Dendritic cell treated with granulocyte-macrophage colony-stimulating factor and Interleukin-4, amounts not matched to agents 40 ng/mL and 50 ng/mL, for 4 days (primary cell): ENCODE results near the gene VEGFA.

Source experiments
- H3K27ac Mint-ChIP-seq: one replicate; pipeline ENCODE4 v1.8.0; 2022; ENCODE audit warnings: mild to moderate bottlenecking, mixed read lengths
- H3K27me3 Mint-ChIP-seq: one replicate; pipeline ENCODE4 v1.8.0; 2022; ENCODE audit warnings: mild to moderate bottlenecking, mixed read lengths
- H3K36me3 Mint-ChIP-seq: one replicate; pipeline ENCODE4 v1.8.0; 2022; ENCODE audit warnings: low read depth, mixed read lengths
- H3K4me1 Mint-ChIP-seq: one replicate; pipeline ENCODE4 v1.8.0; 2022; ENCODE audit warnings: low read depth, mixed read lengths
- H3K4me3 Mint-ChIP-seq: one replicate; pipeline ENCODE4 v1.8.0; 2022; ENCODE audit warnings: mild to moderate bottlenecking, moderate library complexity, mixed read lengths
- H3K9me3 Mint-ChIP-seq: one replicate; pipeline ENCODE4 v1.8.0; 2022; ENCODE audit warnings: mixed read lengths
- intact Hi-C: fragments of 100-400 bp; cut with micrococcal nuclease; formaldehyde crosslinking; loops from one replicate; pipeline ENCODE4 v1.15.0; 2022

Gene VEGFA

DNA sequence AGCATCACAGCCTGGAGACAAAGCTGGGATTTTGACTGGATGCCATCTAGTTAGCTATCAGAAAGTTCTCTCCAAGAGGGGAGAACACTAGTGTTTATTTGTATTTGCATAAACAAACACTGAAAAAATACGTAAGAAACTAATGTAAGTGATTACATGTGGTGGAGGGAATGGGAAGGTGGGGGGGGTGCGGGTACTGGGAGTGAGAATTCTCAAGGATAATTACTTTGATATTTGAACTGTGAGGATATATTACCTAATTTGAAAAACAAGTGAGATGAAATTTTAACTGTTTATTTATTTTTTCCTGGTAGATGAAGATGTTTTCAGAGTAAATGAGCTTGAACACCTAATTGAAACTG is 54.7 kb downstream of the VEGFA start:
- intact Hi-C loops = no loop called here
- Mint-ChIP-seq H3K9me3 (no peaks in the 10 kb centered on the region), H3K27me3 (peaks cover 18% of the 10 kb centered on the region), H3K27ac (peak overlapping the region; percentile 20), H3K4me1 (peaks cover 10% of the 10 kb centered on the region), H3K4me3 (no peak overlapping the region), H3K36me3 (no peaks in the 10 kb centered on the region)

DNA sequence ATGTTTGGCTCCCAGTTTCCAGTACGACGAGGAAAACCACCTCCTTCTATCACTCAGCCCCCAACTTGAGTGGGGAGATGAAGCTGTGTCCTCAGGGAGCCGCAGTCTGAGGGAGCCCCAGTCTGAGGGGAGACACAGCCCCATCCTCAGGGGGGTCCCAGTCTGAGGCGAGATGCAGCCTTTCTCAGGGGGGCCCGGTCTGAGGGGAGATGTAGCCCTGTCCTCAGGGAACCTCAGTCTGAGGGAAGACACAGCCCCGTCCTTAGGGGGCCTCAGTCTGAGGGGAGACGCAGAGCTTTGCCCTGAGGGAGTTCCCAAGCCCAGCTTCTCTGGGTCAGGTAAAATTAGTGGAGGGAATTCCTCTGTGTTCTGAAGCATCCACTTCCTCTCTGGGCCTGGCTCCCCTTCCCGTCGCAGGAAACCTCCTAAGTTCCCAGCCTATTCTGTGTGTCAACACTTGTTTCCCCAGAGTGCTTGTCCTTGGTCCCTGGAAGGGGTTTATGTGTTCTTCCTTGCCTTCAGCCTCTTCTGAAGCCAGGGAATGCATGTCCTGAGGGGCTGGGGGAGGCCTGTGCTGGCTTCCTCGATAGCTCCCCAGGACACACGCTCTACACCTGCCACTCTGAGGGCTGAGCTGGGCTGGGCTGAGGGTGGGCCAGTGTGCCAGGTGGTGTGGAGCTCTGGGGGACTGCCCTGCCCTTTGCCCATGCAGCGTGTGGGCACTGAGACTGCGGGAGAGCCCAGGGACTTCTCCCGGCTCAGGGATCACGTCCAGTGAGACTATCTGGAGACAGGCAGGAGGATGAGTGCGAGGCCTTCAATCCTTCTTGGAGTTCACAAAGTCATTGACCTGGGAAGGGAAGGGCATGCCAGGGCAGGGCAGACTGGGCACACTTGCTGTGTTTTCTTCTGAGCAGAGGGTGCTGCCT is 55.4 kb downstream of the VEGFA start:
- peaks cover 20% of the 10 kb centered on the region for H3K27me3 Mint-ChIP-seq
- no peak overlapping the region for H3K27ac Mint-ChIP-seq
- no peak overlapping the region for H3K4me3 Mint-ChIP-seq
- intact Hi-C loops = no loop called here
- H3K36me3 Mint-ChIP-seq = no peaks in the 10 kb centered on the region
- peaks cover 10% of the 10 kb centered on the region for H3K4me1 Mint-ChIP-seq
- H3K9me3 Mint-ChIP-seq = no peaks in the 10 kb centered on the region

DNA sequence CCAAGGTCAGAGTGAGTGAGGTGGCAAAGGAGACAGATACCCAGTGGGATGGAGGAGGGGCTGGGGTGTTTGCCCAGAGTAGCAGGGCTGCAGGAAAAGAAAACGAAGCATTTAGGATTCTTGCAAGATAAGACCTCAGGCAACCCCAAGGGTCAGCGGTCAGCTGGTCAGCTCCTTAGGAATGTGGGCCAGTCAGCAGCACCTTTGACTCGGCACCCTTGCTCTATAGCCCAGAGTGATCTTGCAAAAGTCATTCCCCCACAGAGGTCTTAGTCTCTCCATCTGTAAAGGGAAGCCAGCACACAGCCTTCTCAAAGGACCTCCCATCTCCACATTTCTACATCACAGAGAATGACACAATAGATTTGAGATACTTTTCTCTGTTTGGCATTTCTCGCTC is 56.7 kb downstream of the VEGFA start:
- Mint-ChIP-seq H3K4me1 (peaks cover 18% of the 10 kb centered on the region), H3K27me3 (peaks cover 19% of the 10 kb centered on the region), H3K9me3 (no peaks in the 10 kb centered on the region), H3K36me3 (no peaks in the 10 kb centered on the region), H3K27ac (no peak overlapping the region), H3K4me3 (no peak overlapping the region)
- intact Hi-C loops = no loop called here

DNA sequence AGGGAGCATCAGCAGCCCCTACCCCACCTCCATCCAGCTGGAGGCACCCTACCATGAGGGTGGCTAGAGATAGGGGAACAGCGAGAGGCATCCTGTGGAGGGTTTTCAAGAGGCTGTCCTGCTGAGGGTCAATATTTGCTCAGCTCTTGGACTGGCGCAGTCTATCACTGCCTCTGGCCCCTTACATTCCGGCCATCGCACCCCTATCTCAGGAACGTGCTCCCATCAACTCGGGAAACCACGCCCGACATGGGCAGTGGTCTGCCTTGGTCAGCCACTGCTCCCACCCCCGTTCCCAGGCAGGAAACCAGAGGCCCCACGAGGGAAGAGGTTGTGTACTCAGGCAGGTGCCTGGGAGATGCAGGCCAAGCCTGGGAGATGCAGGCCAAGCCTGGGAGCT is 57.9 kb downstream of the VEGFA start:
- no peak overlapping the region for H3K4me3 Mint-ChIP-seq
- no peak overlapping the region for H3K27ac Mint-ChIP-seq
- intact Hi-C loops = no loop called here
- no peaks in the 10 kb centered on the region for H3K9me3 Mint-ChIP-seq
- H3K4me1 Mint-ChIP-seq = peaks cover 18% of the 10 kb centered on the region
- H3K36me3 Mint-ChIP-seq = no peaks in the 10 kb centered on the region
- peaks cover 15% of the 10 kb centered on the region for H3K27me3 Mint-ChIP-seq

DNA sequence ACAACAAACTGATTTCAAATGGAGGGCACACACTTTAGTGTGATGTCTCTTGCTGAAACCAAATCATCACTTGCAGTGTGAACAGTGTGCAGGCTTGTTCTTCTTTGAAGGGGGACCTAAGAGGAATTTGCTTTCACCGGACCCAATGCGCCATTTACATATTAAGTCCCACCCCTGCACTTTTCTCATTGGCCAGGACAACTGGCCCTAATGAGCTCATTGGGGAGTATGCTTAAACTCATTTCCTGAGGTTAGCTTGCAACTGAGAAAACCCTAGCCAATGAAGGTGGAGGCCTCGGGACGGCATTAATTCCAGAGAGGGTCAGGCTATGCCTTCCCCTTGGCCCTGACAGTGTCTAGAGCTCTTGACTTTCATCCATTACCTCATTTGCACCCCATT is 58.7 kb downstream of the VEGFA start:
- H3K4me1 Mint-ChIP-seq = peaks cover 18% of the 10 kb centered on the region
- no peak overlapping the region for H3K27ac Mint-ChIP-seq
- H3K27me3 Mint-ChIP-seq = peaks cover 14% of the 10 kb centered on the region
- H3K4me3 Mint-ChIP-seq = no peak overlapping the region
- H3K9me3 Mint-ChIP-seq = no peaks in the 10 kb centered on the region
- H3K36me3 Mint-ChIP-seq = no peaks in the 10 kb centered on the region
- intact Hi-C loops = no loop called here

DNA sequence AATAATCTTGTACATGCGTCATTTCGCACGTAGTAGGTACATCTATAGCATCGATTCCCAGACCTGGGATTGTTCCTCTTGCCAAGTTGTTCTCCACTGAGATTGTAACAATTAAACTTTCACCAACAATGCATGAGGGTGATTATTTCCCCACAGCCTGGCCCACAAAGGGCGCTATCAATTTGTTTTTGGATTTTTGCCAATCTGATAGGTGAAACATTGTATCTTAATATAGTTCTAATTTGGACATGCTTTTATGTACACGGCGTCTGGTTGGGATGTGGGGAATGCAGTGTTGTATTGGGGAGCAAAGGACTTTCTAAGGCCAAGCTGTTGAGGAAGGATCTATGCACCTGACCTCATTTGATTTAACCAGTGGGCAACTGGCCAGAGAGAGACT is 59.5 kb downstream of the VEGFA start:
- H3K9me3 Mint-ChIP-seq = no peaks in the 10 kb centered on the region
- H3K36me3 Mint-ChIP-seq = no peaks in the 10 kb centered on the region
- peaks cover 12% of the 10 kb centered on the region for H3K4me1 Mint-ChIP-seq
- H3K4me3 Mint-ChIP-seq = no peak overlapping the region
- H3K27ac Mint-ChIP-seq = no peak overlapping the region
- H3K27me3 Mint-ChIP-seq = peaks cover 10% of the 10 kb centered on the region
- intact Hi-C loops = no loop called here

DNA sequence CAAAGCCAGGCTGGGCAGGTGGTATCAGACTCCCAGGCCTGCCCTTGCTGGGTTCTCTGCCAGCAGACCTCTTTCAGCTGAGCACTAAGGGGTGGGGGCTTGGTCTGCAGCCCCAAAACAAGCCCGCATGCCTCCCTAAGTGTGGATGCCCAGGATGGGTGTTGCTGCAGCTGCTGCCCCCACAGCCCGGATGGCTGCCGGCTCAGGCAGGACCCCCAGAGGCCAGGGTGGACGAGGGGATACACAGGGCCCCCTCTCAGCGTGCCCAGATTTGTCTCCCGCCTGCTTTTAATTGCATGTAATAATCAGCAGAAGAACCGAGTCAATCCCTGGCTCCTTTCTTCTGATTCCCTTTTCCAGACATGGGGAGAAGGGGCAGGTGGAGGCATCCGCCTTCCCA is 60.8 kb downstream of the VEGFA start:
- Mint-ChIP-seq H3K27me3 (peaks cover 9% of the 10 kb centered on the region), H3K27ac (no peak overlapping the region), H3K9me3 (no peaks in the 10 kb centered on the region), H3K36me3 (no peaks in the 10 kb centered on the region), H3K4me1 (peaks cover 9% of the 10 kb centered on the region), H3K4me3 (no peak overlapping the region)
- intact Hi-C loops = no loop called here

DNA sequence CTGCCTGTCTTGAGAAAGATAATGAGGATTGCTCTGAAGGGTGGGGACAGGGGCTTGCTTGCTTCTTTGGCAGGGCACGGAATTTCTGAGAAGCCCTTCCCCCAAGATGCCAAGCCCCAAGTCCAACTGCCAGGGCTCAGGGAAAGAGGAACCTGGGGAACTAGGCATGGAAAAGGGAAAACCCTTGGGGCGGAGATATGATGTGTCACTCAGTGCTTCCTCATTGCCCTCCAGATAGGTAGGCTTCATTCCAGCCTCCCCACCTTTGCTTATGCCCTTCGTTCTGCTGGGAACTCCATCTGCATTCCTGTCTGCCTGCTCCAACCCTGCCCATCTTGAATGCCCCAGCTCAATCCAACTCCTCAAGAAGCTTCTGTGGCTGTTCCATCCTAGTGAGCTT is 61.2 kb downstream of the VEGFA start:
- H3K27ac Mint-ChIP-seq = no peak overlapping the region
- no peak overlapping the region for H3K4me3 Mint-ChIP-seq
- intact Hi-C loops = no loop called here
- H3K4me1 Mint-ChIP-seq = peaks cover 9% of the 10 kb centered on the region
- peaks cover 9% of the 10 kb centered on the region for H3K27me3 Mint-ChIP-seq
- H3K36me3 Mint-ChIP-seq = no peaks in the 10 kb centered on the region
- no peaks in the 10 kb centered on the region for H3K9me3 Mint-ChIP-seq

DNA sequence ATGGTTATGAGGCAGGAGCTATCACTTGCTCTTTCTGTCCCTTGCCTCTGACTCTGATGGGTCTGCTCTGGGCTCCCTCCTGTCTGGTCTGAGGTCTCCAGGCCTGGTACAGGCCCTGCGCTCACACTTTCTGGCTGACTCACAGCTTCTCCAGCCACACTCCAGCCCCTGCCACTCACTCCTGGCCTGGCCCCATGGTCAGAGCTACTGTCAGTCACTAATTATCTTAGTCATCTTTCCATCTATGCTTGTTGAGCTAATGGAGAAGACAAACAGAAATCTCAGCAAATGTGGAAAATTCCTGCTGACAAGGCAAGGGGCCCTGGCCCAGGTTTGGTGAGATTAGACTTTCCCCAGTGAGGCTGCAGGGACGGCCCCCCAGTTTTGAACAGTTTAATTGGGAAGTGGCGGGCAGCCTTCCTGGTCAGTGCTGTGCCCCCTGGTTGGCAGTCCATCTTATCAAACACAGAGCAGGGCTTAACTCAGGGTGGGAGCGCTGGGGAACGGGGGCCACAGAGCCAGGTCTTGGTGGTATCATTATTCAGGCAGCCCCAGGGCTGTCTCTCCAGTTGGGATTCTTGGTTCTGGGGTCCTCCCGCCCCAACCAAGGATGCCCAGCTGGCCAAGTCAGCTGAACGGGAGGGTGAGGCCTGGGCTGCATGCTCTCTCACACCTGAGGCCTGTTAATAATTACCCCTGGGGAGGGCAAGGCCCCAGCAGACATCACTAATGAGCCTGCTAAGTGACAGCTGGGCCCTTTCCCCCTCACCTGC is 63.4 kb downstream of the VEGFA start:
- no peak overlapping the region for H3K4me3 Mint-ChIP-seq
- intact Hi-C loops = no loop called here
- peaks cover 7% of the 10 kb centered on the region for H3K27me3 Mint-ChIP-seq
- peaks cover 14% of the 10 kb centered on the region for H3K4me1 Mint-ChIP-seq
- H3K9me3 Mint-ChIP-seq = no peaks in the 10 kb centered on the region
- H3K36me3 Mint-ChIP-seq = no peaks in the 10 kb centered on the region
- H3K27ac Mint-ChIP-seq = no peak overlapping the region

DNA sequence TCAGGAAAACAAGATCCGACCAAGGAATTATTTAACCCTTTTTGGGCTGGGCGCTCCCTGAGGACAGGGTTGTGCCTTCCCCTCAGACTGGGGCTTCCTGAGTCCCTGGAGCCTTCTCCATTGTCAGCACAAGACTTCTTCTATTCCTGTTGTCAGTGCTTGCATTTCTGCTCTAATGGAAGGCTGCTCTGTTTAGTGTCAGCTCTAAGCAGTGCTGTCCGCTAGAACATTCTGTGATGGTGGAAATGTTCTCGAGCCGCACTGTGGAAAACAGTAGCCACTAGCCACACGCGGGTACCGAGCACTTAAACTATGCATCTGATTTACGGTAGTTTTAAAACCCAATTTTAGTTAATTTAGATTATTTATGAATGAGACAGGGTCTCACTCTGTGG is 64.0 kb downstream of the VEGFA start:
- intact Hi-C loops = no loop called here
- Mint-ChIP-seq H3K27me3 (peaks cover 9% of the 10 kb centered on the region), H3K9me3 (no peaks in the 10 kb centered on the region), H3K4me1 (peaks cover 20% of the 10 kb centered on the region), H3K4me3 (no peak overlapping the region), H3K27ac (no peak overlapping the region), H3K36me3 (no peaks in the 10 kb centered on the region)

DNA sequence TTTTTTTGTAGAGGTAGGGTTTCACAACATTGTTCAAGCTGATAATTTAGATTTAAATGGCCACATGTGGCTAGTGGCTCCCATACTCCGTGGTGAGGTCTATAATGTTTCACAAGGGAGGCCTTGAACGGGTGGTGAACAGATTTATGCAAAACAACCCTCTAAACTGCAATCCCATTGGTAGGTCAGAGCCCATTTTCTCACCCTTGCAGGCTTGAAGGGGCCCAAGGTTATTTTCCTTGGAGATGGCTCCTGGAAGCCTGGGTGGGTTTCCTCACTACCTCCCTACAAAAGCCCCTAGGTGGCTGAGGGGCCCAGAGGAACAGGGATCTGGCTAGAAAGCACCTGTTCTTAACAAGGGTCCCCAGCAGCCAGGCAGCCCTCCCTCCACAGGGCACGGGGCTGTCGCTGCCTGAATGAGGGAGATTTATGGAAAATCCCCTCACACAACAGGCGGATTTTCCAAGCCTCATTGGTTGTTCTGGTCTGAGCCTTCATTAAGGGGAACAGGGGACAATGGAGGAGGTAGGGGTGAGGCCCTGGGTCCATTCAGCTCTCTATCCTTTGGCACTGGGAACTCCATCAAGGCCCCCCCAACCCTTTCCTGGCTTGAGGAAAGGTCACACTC is 64.6 kb downstream of the VEGFA start:
- Mint-ChIP-seq H3K9me3 (no peaks in the 10 kb centered on the region), H3K36me3 (no peaks in the 10 kb centered on the region), H3K27ac (no peak overlapping the region), H3K4me1 (peaks cover 25% of the 10 kb centered on the region), H3K4me3 (no peak overlapping the region), H3K27me3 (peaks cover 8% of the 10 kb centered on the region)
- intact Hi-C loops = loop anchor here (5.0 kb wide), 1 partner anchor 62 kb away; the partner anchor contains the start of gene VEGFA

DNA sequence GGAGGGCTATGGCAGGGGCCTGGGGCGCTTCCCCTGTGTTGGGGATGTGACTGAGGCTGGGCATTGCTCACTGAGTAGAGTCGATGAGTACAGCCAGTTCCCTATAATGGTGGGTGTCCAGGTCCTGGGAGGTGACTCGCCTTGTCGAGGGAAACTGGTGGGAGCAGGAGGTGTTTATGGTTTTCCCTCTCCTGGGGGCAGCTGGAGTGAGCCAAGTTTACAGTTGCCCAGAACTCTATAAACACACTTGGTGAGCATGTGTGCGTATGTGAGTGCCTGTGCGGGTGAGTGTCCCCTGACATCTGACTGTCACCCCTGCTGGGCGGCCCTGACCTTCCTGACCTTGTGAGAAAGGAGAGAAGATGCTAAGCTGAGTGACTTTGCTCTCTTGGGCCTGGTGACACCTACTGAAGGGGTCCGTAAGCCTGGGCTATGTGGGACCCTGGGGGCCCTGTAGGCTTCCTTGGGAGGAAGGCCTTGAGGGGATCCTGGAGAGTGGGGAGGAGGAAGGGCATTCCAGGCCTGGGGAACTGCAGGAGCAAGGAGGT is 65.9 kb downstream of the VEGFA start:
- intact Hi-C loops = loop anchor here (5.0 kb wide), 1 partner anchor 64 kb away; the partner anchor contains the start of gene VEGFA
- no peak overlapping the region for H3K27ac Mint-ChIP-seq

More for the DNA sequence above, 65.9 kb downstream of the VEGFA start:
- H3K27me3 Mint-ChIP-seq = peaks cover 6% of the 10 kb centered on the region
- H3K4me3 Mint-ChIP-seq = no peak overlapping the region
- H3K36me3 Mint-ChIP-seq = no peaks in the 10 kb centered on the region
- H3K4me1 Mint-ChIP-seq = peaks cover 24% of the 10 kb centered on the region
- no peaks in the 10 kb centered on the region for H3K9me3 Mint-ChIP-seq
